GM19455 (cell line): ENCODE data around the gene CLDND2.

Source experiments
- ATAC-seq: cut with Tn5 transposase; IDR thresholded peaks from one replicate; pipeline ENCODE4 v1.9.1; 2021; ENCODE audit not compliant: unreplicated experiment

CLDND2 gene

DNA sequence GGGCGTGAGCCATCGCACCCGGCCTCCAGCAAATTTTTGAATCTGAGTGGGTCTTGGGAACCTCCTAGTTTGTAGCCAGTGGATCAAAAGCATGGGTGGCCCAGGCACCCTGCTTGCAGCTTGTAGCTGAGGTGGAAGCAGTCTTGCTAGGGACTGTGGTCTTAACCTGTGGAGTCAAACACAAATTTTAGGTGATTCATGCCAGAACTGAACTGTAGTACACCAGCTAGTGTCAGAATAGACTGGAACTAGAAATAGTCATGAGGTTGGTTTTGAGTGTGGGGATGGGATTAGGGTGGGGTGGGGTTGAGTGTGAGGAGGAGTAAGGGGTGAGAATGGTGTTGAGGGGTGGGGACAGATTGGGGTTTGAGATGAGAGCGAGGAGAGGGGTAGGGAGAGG lies 13.2 kb upstream of the CLDND2 start:
- ATAC-seq, result no peak

DNA sequence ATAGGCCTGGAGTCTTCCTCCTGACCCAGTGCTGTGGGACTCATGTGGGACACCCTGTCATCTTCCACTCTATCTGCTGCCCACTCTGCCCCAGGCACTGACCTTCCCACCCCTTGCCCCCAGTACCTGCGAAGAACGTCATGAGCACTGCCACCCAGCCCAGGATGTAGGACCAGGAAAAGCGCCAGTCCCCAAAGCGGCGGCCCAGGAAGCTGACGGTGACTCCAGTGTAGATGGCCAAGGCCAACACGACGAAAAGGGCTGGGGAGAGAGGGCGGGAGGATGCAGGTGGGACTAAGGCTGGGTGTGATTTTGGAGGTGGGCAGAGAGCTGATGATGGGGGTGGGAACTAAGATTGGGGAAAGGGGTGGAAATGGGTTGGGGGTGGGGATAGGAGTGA lies 11.6 kb upstream of the CLDND2 start:
- ATAC-seq, result no peak

DNA sequence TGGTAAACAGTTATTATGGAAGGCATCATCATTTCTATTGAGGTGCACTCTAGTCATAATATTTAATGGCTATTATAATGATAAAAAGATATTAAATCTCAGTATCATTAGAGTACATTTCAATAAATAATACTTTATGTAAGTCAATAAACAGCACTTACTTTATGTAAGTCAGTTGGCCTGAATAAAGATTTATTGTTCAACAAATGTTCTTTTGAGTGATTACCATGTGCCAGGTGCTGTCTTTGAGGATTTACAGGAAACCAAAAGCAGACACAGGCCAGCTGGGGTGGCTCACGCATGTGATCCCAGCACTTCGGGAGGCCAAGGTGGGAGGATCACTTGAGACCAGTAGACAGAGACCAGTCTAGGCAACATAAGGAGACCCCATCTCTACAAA lies 8.6 kb upstream of the CLDND2 start:
- ATAC-seq, result no peak

DNA sequence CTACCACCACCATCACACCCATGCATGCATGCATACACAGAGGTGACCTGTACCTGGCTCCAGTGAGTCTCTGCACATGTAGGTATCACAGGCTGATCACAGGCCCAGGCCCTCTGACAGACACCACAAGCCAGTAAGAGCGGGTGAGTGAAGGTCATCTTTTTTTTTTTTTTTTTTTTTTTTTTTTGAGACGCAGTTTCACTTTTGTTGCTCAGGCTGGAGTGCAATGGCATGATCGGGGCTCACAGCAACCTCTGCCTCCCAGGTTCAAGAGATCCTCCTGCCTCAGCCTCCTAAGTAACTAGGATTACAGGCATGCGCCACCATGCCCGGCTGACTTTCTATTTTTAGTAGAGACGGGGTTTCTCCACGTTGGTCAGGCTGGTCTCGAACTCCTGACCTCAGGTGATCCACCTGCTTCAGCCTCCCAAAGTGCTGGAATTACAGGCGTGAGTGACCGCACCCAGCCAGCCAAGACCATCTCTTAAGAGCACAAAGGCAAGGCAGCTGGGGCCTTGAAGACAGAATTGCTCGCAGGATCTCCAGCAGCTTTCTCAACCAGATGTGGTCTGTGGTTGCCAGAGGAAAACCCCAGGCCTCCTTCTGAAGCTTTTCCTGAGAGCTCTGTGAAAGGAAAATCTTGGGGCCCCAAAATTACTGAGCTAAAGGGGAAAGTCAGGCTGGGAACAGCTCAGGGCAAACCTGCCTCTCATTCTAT lies 6.9 kb upstream of the CLDND2 start:
- no peak for ATAC-seq

DNA sequence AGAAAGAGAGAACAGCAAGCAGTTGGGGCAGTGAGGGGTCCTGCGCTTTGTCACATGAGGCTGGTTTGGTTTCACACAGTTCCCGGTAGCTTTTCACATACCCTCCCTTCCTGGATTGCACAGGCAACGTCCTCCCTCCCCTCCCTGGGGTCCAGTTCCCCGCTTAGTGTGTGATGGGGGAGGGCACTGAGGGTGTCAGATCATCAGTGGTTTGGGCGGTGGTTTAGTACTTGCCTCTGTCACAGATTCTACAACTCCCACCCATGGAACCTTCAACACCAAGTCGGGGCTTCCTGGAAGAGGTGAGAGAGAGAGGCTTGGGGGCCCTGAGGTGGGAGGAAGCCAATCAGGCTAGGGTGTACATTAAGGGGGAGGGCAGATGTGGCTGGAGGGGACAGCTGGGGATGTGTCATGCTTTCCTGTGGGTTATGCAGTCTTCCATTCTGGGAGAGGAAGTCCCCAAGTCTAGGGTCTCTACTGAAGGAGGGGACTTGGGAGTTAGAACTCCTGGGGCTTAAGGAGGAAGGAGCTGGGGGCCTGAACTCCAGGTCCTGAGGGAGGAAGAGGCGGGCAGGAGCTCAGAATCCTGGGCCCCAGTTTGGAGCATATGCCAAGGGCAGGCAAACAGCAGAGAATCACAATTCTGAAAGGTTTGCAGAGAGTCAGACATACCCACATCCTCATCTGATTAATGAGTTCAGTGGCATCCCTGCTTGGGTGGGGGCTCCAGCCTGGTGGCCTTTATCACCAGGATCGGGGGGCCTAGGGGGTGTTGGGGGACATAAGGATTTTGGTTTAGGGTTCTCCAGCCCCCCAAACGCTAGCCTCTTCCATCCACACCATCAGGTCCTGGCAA lies 4.1 kb upstream of the CLDND2 start, which contains the start of gene NKG7:
Gene NKG7, minus strand, starts transcription at position 6 of the 856 bp plus-strand sequence. CDS start 119 bp downstream, outside the sequence.
- no peak for ATAC-seq

DNA sequence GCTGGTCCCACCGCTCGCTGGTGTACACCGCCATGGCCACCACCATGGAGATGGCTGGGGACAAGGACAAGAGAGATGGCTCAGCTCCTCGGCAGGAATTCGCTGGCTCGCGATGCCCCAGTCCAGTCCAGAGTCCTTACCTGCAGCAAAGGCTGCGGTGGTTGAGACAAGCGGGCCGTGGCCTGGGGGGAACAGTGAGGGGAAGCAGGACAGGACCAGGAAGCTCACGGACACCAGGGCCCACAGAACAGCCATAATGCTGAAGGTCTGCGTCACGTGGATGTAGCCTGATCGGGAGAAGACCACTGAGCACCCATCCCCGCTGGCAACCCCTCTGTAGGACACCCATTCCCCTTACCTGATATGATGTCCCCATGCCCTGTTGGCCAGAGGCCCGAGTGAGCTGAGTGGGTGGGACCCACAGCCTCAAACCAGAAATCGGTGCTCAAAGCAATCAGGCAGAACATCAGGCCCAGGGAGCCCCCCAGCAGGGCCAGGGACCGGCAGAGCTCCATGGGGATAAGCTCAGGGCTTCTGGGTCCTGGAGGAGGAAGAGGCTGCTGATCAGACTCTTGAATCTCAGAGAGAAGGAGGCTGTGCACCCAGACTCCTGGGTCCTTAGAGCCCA lies 3.3 kb upstream of the CLDND2 start:
- no peak for ATAC-seq

DNA sequence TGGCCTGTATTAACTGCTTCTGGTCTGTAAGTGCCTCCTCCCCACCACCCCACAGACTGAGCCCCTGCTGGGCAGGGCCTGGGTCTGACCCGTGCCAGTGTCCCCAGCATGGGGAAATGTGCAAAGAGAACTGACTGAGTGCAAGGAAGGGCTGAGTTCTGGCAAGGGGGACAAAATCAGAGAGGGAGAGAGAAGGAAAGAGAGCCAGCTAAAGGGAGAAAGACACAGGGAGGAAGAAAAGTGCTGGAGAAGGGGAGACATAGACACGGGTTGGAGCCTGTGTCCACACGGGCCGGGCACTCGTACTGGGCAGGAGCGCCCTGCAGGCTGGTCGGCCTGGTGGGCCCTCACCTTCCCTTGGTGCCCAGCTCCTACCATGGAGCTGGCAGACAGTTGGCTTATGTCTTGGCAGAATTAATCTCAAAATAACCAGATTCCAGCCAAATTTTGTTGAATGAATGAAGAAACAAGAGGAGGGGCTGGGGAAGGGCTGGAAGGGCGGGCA lies 2.4 kb upstream of the CLDND2 start:
- no peak for ATAC-seq

DNA sequence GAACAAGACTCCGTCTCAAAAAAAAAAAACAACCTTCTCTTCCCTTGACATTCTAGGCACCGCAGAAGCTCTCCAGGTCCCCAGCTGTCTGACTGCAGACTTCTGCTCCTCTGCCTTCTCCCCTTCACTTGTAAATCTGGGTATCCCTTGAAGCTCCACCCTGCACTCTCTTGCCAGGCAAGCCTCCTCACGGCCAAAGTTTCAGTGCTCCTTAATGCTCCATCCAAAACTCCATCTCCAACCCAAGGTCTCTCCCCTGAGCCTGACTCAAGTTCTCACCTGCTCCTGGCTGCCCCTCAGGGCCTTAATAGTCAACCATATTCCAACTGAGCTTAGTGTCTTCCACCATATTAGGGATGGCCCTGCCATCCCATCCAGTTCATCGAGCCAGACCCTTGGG lies 1.4 kb upstream of the CLDND2 start:
- no peak for ATAC-seq

DNA sequence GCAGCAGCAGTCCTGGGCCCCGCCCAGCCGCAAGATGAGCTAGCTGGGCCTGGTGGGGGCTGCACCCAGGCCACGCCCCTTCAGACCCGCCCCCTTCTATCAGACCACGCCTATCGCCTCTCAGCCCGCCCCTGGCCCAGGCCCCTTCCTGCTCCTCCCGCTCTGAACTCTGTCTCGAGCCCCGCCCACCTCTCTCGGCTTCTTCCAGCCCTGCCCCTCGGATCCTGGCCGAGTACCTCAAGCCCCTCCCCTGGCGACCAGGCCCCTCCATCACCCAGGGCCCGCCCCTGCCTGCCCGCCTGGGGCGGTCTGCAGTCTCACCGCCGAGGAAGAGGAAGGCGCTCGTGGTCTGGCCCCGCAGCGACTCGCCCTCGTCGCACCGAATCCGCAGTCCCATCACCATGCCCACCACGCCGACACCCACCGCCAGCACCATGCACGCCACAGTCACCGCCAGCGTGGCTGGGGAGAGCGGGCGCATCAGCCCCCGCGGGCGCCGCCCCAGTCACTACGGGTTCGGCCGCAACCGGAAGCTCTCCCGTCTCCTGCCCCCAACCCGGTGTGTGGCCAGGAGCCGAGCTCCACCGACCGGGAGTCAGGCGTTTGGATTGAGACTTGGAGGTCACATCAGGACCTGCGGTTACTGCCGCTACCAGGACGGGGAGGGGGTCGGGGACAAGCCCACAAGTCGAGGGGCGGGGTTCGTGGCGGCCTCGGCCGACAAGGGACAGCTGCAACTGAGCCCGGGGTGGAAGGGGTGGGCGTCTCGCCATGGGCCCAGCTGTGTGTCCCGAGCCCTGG lies 1.0 kb downstream of the CLDND2 start:
- ATAC-seq, result peak; percentile 73

DNA sequence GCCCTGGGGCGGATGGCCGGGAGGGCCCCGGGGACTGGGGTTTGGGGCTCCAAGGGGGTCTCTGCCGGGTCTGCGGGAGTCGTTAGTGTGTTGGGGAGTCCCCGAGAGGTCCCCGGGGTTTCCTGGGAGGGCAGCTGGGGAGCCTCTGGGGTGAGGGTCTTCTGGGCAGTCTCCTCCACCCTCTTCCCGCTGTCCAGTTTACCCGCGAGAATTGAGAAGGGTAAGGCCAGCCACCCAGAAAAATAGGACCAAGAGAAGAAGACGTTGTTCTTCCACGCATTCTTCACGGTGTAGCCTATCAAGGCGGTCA lies 1.6 kb downstream of the CLDND2 start:
- no peak for ATAC-seq

DNA sequence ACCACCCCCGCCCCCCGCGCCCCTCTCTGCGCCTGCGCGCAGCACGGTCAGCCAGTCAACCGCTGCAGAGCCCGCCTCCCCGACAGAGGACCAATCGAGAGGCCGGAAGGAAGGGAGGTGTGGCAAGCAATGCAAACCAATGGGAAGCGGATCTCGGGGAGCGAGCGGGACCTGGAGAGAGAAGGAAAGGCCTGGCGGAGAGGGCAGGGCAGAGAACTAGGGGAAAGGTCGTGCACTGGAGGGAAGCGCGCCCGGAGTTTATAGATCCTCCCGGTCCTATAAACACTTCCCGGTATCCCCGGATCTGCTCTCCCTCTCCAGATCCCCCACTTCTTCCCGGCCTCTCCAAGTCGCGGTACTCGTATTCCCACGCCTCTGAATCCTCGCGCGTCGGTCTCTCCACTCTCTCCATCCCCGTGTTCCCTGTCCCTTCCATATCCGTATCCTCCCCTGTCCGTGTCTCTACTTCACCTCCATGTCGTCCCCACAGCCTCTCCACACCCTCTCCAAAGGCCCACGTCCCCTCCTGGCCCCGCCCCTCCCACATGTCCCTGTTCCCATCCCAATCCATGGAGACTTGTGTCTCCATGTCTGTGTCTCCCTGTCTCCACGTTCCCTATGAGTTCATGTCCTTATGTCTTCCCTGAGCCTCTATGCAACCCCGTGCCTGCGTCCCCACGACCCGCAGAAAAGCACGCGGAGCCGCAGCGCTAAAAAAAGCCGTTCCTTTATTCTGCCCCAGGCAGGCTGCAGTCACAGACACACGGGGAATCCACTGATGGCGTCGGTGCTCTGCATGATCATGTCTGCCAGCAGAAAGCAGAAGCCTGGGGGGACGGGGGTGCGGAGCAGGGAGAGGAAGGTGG lies 2.2 kb downstream of the CLDND2 start:
- no peak for ATAC-seq

DNA sequence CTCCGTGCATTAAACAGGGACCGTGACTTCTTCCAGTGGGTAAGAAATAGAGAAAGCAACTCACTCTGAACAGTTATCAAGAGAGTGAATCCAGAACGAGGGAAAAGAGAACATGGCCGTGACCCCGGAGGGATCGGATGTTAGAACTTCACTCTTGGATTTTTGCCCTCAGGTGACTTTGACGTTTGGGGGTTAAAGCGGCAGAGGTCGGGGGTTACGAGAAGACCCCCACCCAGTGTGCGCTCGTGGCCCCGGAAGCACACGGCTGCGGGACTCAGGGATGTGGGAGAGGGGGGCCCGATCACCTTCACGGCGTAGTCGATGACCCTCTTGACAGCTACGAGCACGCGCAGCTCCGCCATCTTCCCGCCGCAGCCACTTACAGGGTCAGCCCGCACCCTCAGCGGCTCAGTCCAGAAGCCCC lies 2.8 kb downstream of the CLDND2 start, which contains the start of gene ETFB:
Gene ETFB, minus strand, starts transcription at position 424 of the 424 bp plus-strand sequence. Its CDS starts 62 bp downstream, at position 362.
- ATAC-seq, result no peak

DNA sequence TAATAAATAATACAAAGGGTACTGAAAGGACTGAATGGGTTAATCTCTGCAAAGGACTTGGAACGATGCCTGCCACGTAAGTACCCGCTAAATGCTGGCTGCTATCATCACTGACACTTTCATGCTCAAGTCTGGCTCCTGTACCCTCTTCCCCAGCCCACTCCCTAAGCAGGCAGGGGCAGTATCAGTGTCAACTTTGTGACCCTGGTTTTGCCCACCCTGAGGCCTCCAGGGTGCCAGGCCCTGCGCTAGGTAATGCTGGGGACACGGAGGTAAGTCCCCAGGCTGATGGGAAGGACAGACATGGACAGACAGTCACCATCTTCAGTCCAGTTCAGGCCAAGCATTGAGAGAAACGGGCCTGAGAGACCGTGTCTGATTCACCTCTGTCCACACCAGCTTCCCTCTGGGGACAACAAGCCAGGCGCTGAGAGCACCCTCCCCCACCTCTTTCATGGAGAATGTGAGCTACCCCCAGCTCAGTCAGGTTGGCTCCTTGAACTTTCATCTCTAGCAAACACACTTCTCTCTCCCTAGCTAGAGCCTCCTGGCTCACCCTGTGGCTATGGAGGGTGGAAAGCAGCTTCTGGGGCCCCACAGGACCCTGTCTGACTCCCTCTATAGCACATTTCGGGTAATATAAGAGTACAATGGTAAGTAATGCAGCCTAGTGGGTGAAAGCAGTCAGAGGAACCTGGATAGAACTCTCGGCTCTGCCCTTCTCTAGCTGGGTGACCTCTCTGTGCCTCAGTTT lies 3.4 kb downstream of the CLDND2 start:
- no peak for ATAC-seq

DNA sequence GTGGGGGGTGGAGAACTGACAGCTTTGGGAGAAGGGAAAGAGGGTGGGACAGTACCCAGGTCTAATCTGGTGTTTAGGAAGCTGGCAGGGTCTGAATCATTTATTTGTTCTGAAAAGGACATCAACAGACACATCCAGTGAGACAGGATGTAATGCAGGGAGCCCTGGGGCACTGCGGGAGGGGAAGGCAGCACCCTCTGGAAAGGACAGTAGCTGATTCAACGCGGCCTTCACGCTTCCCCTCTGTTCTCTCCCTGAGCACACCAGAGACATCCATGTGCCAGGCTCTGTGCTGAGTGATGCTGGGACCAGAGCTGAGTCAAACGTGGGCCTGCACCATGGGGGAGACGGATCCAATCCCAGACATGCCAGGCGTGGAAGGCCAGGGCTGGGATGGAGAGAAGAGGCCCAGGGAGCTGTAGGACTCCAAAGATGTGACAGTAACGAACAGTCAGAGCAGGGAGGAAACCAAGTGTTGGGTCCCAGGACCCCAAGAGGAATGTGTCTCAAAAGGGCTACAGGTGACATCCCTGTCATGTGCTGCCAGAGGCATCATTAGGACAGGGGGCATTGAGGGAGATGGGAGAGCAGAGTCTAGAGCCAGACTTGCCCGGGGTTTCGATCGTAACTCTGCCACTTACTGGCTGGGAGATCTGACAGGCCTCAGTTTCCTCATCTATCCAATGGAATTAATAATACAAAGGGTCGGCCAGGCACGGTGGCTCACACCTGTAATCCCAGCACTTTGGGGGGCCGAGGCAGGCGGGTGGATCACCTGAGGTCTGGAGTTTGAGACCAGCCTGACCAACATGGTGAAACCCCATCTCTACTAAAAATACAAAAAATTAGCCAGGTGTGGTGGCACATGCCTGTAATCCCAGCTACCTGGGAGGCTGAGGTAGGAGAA lies 4.3 kb downstream of the CLDND2 start:
- ATAC-seq, result no peak

DNA sequence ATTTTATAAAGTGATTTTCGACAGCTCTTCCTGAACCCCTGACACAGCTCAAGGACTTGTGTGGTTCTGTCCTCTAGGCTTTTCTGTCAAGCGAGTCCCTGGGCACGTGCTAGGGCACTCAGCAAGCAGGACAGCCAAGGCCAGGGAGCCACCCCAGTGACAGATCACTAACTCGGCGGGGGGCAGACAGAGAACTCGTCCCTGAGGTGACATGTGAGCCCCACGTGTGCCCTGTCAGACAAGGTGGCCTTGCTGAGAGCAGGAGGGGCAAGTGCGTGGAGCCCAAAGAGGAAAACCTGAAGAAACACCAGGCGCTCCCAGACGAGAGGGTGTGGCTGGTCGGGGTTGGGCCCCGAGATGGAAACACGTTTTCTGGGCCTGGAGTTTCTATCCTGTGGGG lies 7.6 kb downstream of the CLDND2 start:
- ATAC-seq, result no peak

DNA sequence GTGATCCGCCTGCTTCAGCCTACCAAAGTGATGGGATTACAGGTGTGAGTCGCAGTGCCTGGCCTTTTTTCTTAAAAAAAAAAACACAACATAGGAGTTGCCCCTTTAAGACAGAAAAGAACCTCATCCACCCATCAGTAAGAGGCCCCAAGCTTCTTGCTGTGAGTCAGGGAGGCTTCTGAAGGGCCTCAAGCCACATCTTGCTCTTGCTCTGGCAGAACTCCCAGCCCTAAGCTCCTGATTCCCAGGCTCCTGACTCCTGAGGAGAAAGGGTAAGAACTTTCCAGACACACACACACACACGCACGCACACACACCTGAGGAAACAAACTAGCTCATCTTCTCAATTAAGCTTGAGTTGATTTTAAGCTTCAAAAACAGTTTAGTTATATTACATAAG lies 9.5 kb downstream of the CLDND2 start:
- ATAC-seq, result no peak

DNA sequence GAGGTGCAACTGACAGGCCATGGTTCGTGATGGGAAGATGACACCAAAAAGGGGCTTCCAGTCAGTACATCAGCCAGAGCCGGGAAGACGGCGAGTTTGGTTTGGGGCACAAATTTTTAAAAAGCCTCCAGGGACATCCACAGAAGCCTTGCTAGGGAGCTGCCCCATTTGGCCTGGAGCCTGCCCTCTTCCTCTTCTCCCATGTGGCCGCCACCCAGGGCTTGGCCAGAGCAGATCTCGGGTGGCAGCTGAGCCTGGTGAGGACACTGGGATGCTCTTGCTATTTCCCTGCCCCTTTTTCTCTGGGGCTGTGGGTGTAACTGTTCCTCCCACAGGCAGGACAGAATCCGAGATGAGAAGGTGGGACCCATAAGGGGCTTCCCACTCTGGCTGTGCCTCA lies 10.9 kb downstream of the CLDND2 start:
- no peak for ATAC-seq

DNA sequence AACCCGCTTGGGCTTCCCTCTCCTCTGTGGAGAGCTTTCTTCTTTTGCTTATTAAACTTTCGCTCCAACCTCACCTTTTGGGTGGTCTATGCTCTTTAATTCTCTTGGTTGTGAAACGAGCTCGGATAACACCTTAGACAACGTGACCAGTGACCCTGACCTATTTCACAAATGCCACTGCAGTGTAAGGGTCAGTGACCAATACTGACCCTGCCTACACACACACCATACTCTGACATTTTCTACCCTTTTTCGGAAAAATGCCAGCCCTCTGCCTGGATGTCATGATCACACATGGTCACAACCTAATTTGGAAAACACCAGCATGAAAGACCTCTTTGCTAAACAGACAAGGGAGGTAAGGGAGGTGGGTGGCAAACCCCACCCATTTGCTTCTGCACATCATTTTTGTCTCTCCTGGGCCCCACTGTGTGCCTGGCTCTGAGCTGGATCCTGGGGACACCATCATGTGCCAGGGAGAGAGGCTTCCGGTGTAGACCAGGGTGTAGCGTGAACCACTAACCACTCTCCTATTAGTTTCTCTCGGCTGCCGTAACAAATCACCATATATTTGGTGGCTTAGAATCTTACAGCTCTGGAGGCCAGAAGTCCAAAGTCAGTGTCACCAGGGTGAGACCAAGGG lies 12.5 kb downstream of the CLDND2 start:
- ATAC-seq, result no peak
